Myocyte (in vitro differentiated cells): ENCODE results near the gene PTPN4. TPM values are rescaled to one million over a fixed set of nuclear protein-coding genes. Genes with fewer than 3 reads are reported as not detected.

ENCODE experiments used
- DNase-seq: peaks from one replicate; pipeline ENCODE4 v3.0.0-alpha.2; 2012; ENCODE audit warnings: low read depth
- polyA plus RNA-seq: library from polyadenylated mRNA; unstranded; fragments of >200 nt; gene quantifications from one replicate; pipeline ENCODE4 v1.2.1, GENCODE V29; 2012; ENCODE audit warnings: missing spikeins
- total RNA-seq: library from RNA; depleted of rRNA; stranded (reverse); fragments of >200 nt; gene quantifications from 2 replicates; pipeline ENCODE4 v1.2.3, GENCODE V29; 2014

The PTPN4 gene, protein sequence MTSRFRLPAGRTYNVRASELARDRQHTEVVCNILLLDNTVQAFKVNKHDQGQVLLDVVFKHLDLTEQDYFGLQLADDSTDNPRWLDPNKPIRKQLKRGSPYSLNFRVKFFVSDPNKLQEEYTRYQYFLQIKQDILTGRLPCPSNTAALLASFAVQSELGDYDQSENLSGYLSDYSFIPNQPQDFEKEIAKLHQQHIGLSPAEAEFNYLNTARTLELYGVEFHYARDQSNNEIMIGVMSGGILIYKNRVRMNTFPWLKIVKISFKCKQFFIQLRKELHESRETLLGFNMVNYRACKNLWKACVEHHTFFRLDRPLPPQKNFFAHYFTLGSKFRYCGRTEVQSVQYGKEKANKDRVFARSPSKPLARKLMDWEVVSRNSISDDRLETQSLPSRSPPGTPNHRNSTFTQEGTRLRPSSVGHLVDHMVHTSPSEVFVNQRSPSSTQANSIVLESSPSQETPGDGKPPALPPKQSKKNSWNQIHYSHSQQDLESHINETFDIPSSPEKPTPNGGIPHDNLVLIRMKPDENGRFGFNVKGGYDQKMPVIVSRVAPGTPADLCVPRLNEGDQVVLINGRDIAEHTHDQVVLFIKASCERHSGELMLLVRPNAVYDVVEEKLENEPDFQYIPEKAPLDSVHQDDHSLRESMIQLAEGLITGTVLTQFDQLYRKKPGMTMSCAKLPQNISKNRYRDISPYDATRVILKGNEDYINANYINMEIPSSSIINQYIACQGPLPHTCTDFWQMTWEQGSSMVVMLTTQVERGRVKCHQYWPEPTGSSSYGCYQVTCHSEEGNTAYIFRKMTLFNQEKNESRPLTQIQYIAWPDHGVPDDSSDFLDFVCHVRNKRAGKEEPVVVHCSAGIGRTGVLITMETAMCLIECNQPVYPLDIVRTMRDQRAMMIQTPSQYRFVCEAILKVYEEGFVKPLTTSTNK
- 24.8 and 29.2 TPM in 2 replicates for total RNA-seq
- 5.9 TPM for polyA plus RNA-seq

DNA sequence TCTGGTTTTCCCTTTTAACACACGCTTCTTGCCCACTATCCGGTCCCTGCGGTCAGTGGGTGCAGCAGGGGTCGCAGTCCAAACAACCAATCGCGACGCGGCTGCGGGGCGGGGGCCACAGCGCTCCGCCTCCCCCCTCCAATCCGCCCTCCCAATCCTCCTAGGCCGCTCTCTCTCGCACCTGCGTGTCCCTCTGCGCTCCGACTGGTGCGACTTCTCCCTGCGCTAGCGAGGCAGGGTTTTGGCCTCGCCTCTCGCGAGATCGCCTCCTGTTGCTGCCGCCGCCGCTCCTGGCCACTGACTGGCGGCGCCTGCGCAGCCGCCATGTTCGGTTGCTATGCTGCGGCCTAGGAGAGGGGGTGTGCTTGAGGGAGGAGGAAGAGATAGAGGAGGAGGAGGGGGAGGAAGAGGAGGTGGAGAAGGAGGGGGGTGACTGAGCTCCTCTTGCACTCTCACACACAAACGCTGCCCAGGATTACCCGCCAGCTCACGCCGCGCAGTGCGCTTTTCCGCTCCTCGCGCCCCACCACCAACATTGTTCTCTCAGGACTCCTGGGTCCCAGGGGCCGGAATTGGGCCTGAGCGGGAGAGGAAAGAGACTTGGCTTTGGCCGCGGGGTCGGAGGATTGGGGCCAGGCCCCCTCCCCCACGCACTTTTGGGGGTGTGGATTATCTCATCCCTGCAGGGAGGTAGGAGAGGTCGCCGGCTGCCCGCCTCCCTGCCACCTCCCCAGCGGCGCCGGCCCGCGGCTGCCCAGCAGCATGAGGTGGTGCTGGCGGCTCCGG lies at the start of gene PTPN4:
Gene PTPN4, plus strand, starts transcription at position 472 of the 786 bp plus-strand sequence. CDS start 49,932 bp downstream, outside the sequence.
- peak; percentile 98 for DNase-seq

DNA sequence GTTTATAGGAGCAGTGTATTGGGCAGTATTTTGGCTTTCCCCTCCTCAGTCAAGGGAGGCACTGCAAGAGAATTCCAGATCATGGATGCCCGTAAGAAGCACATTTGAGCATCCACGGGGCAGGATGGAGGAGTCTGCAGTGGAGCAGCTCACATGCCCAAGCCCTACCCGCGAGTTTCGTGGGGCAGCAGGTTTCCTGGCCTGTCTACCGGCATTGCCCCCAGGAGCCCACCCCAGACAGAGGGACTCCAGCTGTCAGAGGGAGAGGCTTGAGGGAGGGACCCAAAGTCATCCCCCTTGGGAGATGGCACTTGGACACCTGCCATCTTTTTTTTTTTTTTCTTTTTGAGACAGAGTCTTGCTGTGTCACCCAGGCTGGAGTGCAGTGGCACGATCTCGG lies 49.4 kb upstream of the PTPN4 start:
- DNase-seq = no peak

DNA sequence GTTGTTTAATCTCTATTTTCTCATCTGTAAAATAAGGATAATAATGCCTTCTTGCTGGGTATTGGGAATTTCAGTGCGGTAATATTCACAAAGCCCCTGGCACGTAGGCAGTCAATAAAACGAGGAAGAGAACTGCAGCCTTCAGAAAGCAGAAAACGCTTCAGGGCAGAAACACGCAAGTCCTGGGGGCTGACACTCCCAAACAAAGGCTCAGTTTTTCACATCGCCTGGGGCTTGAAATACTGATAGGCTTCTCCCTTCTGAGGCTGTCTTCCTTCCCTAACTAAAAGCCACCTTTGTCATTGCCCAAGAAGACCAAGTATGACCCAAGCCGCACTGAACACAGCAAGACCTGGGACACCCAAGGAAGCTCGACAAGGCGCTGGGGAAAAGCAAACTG lies 48.4 kb upstream of the PTPN4 start:
- DNase-seq = no peak

DNA sequence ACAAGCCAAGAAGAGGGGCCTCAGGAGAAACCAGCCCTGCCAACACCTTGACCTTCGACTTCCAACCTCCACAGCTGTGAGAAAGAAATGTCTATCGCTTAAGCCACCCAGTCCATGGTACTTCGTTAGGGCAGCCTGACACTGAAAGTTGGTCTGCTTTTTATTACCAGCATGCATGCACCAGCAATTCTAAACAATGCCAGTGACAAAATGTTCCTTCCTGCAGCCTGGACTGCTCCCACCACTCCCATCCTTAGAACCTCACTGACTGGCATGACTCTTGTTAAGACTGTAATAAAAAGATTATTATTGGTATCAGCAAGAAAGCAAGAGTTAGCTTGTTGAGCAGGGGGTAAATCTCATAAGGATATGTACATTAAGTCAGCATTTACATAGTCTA lies 47.2 kb upstream of the PTPN4 start:
- DNase-seq = no peak

DNA sequence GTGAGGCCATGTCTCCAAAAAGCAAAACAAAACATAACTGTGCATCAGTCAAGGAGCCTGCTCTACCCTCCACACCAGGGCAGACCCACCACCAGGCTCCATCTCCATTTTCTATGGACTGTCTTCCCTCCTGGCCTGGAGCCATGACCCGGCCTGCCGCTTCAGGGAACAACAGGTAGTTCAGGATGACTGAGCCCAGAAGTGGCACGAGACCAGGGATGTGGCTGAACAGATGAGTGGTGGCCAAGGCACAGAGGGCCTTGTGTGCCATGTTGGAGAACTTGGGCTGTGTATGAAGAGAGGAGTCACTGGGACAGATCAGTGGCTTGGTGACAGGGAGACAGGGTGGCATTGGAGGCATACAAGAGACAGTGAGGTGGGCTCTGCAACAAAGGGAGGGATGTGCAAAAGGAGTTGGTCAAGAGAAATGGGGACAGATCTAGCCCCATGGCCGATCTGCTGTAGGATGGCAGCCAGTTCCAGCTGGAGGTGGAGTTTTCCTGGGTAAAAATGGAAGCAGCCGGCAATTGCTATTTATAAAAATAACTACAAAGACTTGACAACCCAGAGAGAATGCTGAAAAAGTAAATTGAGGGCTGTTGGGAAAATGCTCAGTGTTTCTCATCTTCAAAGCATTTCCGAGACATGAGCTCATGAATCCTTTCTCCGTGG lies 45.8 kb upstream of the PTPN4 start:
- no peak for DNase-seq

GRCh38 chr2:119715409-119716283 lies 44.1 kb upstream of the PTPN4 start:
- peak; percentile 73 for DNase-seq

DNA sequence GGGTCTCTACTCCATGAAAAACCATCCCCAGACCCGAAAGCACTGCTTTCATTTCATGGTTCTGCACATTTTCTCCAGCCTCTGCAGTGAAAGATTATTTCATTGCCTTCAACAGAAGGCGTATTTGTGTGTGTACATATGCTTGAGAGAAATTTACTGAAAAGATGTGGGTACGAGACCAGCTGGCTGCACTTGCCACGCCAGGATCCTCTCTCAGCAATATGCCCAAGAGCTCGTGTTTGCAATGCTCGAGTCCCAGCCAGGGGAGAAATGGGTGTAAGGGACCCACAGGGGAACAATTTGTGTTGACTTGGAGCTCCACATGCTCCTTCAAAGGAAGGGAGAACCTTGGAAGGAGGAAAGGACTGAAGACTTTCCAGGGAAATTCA lies 43.4 kb upstream of the PTPN4 start:
- DNase-seq = no peak

DNA sequence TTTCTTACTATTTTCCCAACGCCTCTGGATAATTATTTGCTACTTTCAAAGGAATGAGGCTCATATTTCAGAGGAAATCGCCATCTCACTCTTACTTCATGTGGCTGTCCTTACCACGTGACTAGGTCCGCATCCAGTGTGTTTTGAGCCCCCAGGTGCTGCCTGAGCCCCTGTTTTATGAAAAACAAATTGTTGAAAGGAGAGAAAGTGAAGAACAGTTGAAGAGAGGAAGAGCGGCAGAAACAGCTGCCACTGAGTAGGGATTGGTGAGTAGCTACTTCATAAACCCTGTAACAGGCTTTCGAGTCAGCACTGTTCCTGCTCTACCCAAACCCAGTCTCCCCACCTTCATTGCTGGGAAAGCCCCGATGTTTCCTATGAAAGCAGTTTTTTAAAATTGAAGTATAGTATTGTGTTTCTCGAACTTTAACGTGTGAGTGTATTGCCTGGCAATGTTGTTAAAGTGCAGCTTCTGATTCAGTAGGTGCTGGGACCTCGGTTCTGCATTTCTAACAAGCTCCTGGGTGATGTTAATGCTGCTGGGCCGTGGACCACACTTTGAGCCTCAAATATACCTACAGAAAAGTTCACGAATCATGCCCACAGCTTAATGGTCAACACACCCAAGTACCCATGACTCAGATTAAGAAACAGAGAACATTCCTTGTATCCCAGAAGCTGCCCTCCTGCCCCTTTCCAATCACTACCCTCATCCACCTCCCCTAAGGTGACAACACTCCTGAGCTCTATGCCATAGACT lies 41.0 kb upstream of the PTPN4 start:
- no peak for DNase-seq

DNA sequence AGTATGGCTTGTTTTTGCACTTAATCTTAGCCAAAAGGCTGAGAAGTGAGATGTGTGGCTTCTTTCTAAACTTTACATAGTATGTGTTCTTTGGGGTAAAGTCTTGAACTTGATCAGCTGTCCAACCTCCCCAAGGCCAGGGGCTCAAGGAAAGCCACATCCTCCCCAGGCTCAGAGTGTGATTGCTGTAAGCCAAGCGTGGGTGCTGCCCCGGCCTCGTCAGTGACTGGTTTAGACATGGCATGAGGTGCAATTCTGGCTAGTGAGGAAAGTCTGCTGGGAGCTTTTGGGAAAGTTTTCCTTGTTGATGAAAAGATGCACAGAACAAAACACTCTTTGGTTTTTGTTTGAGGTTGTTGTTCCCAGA lies 40.5 kb upstream of the PTPN4 start:
- no peak for DNase-seq

DNA sequence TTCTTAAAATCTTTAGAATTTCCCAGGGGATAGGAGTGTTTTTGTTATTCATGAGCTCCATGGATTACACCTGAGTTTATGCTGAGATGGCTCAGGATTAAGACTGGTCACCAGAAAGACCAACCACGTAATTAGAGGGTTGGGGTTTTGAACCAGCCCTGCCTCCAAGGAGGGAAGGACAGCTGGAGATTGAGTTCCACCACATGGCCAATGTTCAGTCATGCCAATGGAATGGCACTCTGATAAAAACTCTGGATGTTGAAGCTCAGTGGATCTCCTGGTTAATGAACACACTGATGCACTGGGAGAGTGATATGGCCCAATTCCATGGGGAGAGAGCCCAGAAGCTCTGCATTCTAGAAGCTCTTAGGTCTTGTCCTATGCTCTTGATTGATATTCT lies 38.7 kb upstream of the PTPN4 start:
- peak; percentile 85 for DNase-seq

DNA sequence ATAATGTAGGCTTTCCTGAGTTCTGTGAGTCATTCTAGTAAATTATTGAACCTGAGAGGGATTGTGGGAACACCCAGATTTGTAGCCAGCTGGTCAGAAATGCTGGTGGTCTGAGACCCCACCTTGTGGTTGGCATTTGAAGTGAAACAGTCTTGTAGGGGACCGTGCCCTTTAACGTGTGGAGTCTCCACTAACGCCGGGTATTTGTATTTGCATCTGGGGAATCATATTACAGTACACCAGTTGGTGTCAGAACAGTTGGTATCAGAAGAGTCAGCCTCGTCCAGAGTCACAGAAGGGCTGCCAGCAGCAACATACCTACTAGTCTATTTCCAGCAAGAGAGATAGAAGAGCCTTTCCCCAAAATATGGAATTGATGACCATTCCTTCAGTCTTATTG lies 38.3 kb upstream of the PTPN4 start:
- peak; percentile 81 for DNase-seq

- DNase-seq = no peak
Observed at GRCh38 chr2:119721904-119722303, 37.8 kb upstream of the PTPN4 start.

GRCh38 chr2:119723186-119723585 lies 36.5 kb upstream of the PTPN4 start:
- no peak for DNase-seq

DNA sequence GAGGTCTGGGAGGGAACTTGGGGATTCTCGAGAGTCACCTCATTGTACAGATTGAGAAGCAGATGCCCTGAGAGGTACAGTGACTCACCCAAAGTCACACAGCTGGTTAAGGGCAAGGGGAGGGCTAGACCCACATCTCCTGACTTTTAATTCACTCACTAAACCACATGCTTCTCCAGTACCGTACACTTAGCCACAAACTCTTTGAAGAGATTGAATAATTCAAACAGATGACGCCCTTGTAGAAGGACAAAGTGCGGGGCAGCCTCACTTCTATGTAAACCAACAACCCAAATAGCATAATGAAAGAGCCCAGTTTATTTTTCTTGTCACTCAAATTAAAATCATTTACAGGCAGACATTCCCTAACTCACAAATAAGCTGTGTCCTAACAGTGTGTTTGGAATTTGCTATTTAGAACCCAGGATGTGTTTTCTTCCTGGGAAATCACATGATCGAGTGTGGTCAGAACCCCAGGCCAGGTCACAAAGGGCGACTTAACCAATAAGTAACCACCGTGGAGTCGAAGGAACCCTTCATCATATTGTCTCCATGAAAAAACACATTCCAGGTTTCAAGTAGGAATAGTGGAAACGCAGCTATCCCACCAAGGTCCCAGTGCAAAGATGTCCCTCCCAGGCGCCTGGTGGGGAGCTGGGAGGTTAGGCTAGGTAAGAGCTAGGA lies 35.8 kb upstream of the PTPN4 start:
- DNase-seq = peak; percentile 77

DNA sequence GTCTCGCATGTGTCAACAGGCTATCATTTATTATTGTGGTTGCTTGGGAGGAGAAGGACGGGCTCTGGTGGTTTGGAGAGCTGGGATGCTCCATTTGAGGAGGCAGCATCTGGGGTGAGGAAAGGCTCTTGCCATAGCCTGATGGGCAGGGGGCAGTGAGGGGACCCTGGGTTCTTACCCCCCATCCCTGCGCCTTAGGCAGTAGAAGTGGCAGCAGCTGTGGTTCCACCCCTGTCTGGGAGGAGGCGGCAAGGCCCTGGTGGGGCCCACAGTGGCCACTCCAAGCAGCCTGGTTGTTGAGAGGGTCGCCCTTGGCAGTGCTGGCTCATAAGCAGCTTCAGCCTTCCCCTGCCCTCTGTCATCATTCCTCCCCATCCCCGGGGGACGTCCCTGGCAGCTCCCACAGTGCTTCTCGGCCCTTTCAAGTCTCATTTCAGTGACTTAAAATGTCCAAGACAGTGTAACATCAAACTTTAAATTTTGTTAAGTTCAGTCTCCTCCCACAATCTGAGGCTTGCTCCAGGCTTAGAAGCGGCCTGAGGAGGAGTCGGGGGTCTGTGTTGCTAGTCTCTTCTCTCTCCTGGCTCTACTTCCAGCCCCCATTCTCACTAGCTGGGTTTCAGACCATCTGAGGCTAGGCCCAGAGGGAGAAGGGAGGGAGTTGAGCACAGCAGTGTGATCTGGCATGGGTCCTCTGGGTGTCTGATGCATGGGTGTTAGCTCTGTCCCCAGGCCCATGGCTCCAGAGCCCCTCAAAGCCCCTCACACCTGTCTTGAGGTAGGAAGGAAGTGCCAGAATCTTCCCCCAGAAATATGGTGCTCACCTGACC lies 34.9 kb upstream of the PTPN4 start:
- no peak for DNase-seq

GRCh38 chr2:119727493-119727892 lies 32.2 kb upstream of the PTPN4 start:
- no peak for DNase-seq

DNA sequence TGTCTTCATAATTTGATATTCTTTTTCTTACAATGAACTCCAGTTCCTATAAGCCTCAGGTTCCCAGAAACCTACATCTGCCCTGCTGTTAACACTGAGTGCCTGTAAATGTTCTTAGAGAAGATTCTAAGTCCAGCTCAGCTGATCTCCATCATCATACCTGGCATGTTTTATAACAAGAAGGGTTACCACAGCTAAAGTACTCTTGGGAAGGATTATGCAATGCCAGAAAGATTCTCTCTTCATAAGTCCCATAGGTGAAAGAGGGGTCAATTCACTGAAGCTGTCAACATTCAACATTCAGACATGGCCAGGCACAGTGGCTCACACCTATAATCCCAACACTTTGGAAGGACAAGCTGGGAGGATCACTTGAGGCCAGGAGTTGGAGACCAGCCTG lies 31.3 kb upstream of the PTPN4 start:
- DNase-seq = no peak
